Mammary epithelial cell (primary cell): Measurements from ENCODE around the gene EIF1.

Experiments
- CTCF ChIP-seq, 2 donors: IDR thresholded peaks in 1 of 2; conservative IDR thresholded peaks in 1 of 2; 2 replicates each; pipeline ENCODE4 v1.5.1; 2011 to 2012; ENCODE audit warnings: inconsistent platforms in 2 of 2, low read length in 2 of 2, mild to moderate bottlenecking in 2 of 2, control low read depth in 1 of 2, low read depth in 1 of 2; ENCODE audit not compliant: insufficient read depth in 1 of 2; ENCODE audit errors: extremely low read depth in 1 of 2
- EZH2 ChIP-seq: IDR thresholded peaks from 2 replicates; pipeline ENCODE4 v1.6.1; 2012; ENCODE audit warnings: low read length, inconsistent platforms, borderline replicate concordance

DNA sequence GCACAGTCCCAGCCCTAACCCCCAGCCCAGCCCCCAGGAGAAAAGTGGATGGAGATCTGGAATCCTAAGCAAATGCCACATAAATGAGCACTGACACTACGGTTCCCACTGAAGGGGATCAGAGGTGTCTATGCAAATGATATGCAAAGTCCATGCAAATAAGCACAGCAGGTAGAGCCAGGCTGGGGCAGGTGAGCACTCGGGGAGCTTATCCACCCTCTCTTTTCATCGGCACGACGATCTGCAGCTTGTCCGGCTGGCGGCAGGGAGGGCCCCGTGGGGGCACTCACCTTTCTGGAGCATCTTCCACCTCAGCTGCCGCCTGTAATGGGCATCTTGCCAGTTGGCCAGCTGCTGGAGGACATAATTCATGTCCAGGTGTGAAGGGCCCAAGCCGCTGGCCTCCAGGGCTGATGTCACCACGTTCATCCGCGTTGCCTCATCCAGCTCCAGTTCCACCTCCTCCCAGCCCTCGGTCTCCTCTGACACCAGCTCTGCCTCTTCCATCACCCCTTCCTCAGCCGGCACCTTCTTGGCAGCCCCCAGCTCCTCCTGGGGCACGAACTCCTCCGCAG, 35.9 kb downstream of the EIF1 start:
- TF ChIP-seq EZH2, result no peak
- TF ChIP-seq CTCF (conservative IDR thresholded peaks at IDR 0.05 in 1 of 2, IDR thresholded peaks at IDR 0.05 in 1 of 2; ENCODE audit: extremely low read depth in 1 of 2, insufficient read depth in 1 of 2, low read depth in 1 of 2, low read length in 2 of 2), result no peak
